HEK293 (cell line): ENCODE data around the gene KIFBP.
"Not testable (repeated sequence)": the region's sequence is repeated elsewhere in the genome, so short reads cannot be mapped to it uniquely, and the experiment has no call there.

ENCODE experiments used
- CTCF ChIA-PET: fragments of 350-600 bp; formaldehyde crosslinking; extraction: SDS; loops from one replicate; lab custom pipeline; 2021; ENCODE audit warnings: antibody characterized with exemption; lab: Yijun Ruan, JAX
- POLR2A ChIA-PET: fragments of 300-600 bp; formaldehyde crosslinking; extraction: SDS; loops from one replicate; lab custom pipeline; 2020; ENCODE audit warnings: antibody characterized with exemption, inconsistent platforms; lab: Yijun Ruan, JAX
- H3K27ac ChIP-seq: fragments of 200-500 bp; sonication (Bioruptor generic); 2 replicates; pipeline ENCODE4 v1.5.1; 2014; ENCODE audit warnings: low read depth, low read length, control low read depth, inconsistent platforms; ENCODE audit errors: extremely low read depth
- H3K36me3 ChIP-seq, 2 experiments: fragments of 200-500 bp in 1 of 2; sonication (Bioruptor generic) in 1 of 2; 1 replicate in 1 of 2; 2 replicates in 1 of 2; pipeline ENCODE4 v1.5.1; 2014 to 2017; ENCODE audit warnings: inconsistent platforms in 2 of 2, low read length in 2 of 2; ENCODE audit not compliant: control insufficient read depth in 2 of 2, insufficient read depth in 1 of 2
- H3K4me1 ChIP-seq: fragments of 200-500 bp; sonication (Bioruptor generic); 2 replicates; pipeline ENCODE4 v1.5.1; 2014; ENCODE audit warnings: mild to moderate bottlenecking, low read length, inconsistent platforms; ENCODE audit not compliant: control insufficient read depth, insufficient read depth
- H3K4me3 ChIP-seq: 2 replicates; pipeline ENCODE4 v1.5.1; 2011; ENCODE audit warnings: low read depth, mild to moderate bottlenecking, control low read depth, low read length, moderate library complexity
- H3K9me3 ChIP-seq: fragments of 200-500 bp; sonication (Bioruptor generic); 2 replicates; pipeline ENCODE4 v1.5.1; 2014; ENCODE audit warnings: low read depth, low read length, inconsistent platforms; ENCODE audit not compliant: control insufficient read depth, insufficient read depth
- FEZF1 ChIP-seq: fragments of 450-650 bp; formaldehyde crosslinking; IDR thresholded peaks from 2 replicates; pipeline ENCODE4 v1.5.1; 2016; ENCODE audit warnings: missing biosample characterization, missing genetic modification characterization
- KLF16 ChIP-seq: fragments of 450-650 bp; formaldehyde crosslinking; IDR thresholded peaks from 2 replicates; pipeline ENCODE4 v1.5.1; 2017; ENCODE audit warnings: missing biosample characterization, missing genetic modification characterization
- KLF9 ChIP-seq: fragments of 450-650 bp; formaldehyde crosslinking; IDR thresholded peaks from 2 replicates; pipeline ENCODE4 v1.5.1; 2016; ENCODE audit warnings: missing biosample characterization, missing genetic modification characterization, low read depth
- SALL2 ChIP-seq: fragments of 450-650 bp; formaldehyde crosslinking; IDR thresholded peaks from 2 replicates; pipeline ENCODE4 v1.5.0; 2017; ENCODE audit warnings: missing biosample characterization, mild to moderate bottlenecking, missing genetic modification characterization, borderline replicate concordance
- ZBTB20 ChIP-seq: fragments of 450-650 bp; formaldehyde crosslinking; IDR thresholded peaks from 2 replicates; pipeline ENCODE4 v1.5.1; 2016; ENCODE audit warnings: missing biosample characterization, missing genetic modification characterization
- ZFHX2 ChIP-seq: fragments of 450-650 bp; formaldehyde crosslinking; conservative IDR thresholded peaks from 2 replicates; pipeline ENCODE4 v1.5.1; 2016; ENCODE audit warnings: missing biosample characterization, missing genetic modification characterization
- ZNF121 ChIP-seq: fragments of 450-650 bp; formaldehyde crosslinking; IDR thresholded peaks from 2 replicates; pipeline ENCODE4 v1.5.1; 2016; ENCODE audit warnings: missing biosample characterization, missing genetic modification characterization
- ZNF157 ChIP-seq: fragments of 450-650 bp; formaldehyde crosslinking; IDR thresholded peaks from 2 replicates; pipeline ENCODE4 v1.5.1; 2016; ENCODE audit warnings: missing biosample characterization, missing genetic modification characterization
- ZNF2 ChIP-seq: fragments of 450-650 bp; formaldehyde crosslinking; IDR thresholded peaks from 2 replicates; pipeline ENCODE4 v1.5.1; 2016; ENCODE audit warnings: missing biosample characterization, missing genetic modification characterization
- ZNF221 ChIP-seq: fragments of 450-650 bp; formaldehyde crosslinking; IDR thresholded peaks from 2 replicates; pipeline ENCODE4 v1.5.1; 2017; ENCODE audit warnings: missing biosample characterization, missing genetic modification characterization, borderline replicate concordance
- ZNF23 ChIP-seq: fragments of 450-650 bp; formaldehyde crosslinking; IDR thresholded peaks from 2 replicates; pipeline ENCODE4 v1.5.1; 2016; ENCODE audit warnings: missing biosample characterization, missing genetic modification characterization, borderline replicate concordance
- ZNF341 ChIP-seq: fragments of 450-650 bp; formaldehyde crosslinking; IDR thresholded peaks from 2 replicates; pipeline ENCODE4; 2016; ENCODE audit warnings: low read depth, missing biosample characterization, missing genetic modification characterization
- ZNF366 ChIP-seq: fragments of 450-650 bp; formaldehyde crosslinking; conservative IDR thresholded peaks from 2 replicates; pipeline ENCODE4 v1.5.1; 2016; ENCODE audit warnings: missing biosample characterization, missing genetic modification characterization
- ZNF558 ChIP-seq: fragments of 450-650 bp; formaldehyde crosslinking; IDR thresholded peaks from 2 replicates; pipeline ENCODE4 v1.5.1; 2016; ENCODE audit warnings: missing biosample characterization, missing genetic modification characterization
- ZNF610 ChIP-seq: fragments of 450-650 bp; formaldehyde crosslinking; IDR thresholded peaks from 2 replicates; pipeline ENCODE4 v1.5.1; 2016; ENCODE audit warnings: missing biosample characterization, missing genetic modification characterization, borderline replicate concordance
- ZNF670 ChIP-seq: fragments of 450-650 bp; formaldehyde crosslinking; IDR thresholded peaks from 2 replicates; pipeline ENCODE4 v1.5.1; 2016; ENCODE audit warnings: missing biosample characterization, missing genetic modification characterization, low read depth
- ZNF707 ChIP-seq: fragments of 450-650 bp; formaldehyde crosslinking; IDR thresholded peaks from 2 replicates; pipeline ENCODE4 v1.5.1; 2016; ENCODE audit warnings: missing biosample characterization, missing genetic modification characterization
- ZNF837 ChIP-seq: fragments of 450-650 bp; formaldehyde crosslinking; IDR thresholded peaks from 2 replicates; pipeline ENCODE4 v1.5.1; 2016; ENCODE audit warnings: missing biosample characterization, missing genetic modification characterization
- TF ChIP-seq, protein P1 (sequence below): fragments of 450-650 bp; formaldehyde crosslinking; IDR thresholded peaks from 2 replicates; pipeline ENCODE4 v1.5.1; 2016; ENCODE audit warnings: missing biosample characterization, missing genetic modification characterization
- TF ChIP-seq, protein P2 (sequence below): fragments of 450-650 bp; formaldehyde crosslinking; conservative IDR thresholded peaks from 2 replicates; pipeline ENCODE4 v1.5.1; 2016; ENCODE audit warnings: low read depth, missing biosample characterization, missing genetic modification characterization

Gene KIFBP

DNA sequence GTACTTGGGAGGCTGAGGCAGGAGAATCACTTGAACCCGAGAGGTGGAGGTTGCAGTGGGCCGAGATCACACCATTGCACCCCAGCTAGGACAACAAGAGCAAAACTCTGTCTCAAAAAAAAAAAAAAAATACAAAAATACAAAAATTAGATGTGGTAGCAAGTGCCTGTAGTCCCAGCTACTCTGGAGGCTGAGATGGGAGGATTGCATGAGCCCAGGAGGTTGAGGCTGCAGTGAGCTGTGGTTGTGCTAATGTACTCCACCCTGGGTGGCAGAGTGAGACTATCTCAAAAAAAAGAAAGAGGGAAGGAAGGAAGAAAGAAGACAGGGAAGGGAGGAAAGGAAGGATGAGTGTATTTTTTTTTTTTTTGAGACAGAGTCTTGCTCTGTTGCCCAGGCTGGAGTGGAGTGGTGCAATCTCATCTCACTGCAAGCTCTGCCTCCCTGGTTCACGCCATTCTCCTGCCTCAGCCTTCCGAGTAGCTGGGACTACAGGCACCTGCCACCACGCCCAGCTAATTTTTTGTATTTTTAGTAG lies 12.6 kb upstream of the KIFBP start:
- H3K4me3 ChIP-seq, CTCF ChIA-PET, H3K4me1 ChIP-seq, H3K9me3 ChIP-seq, H3K27ac ChIP-seq: not testable (repeated sequence)
- H3K36me3 ChIP-seq, result peaks cover 81 to 96% of the 10 kb centered on the region in 2 experiments
- peak; percentile 50; the same call in 1 of the 2 replicates for TF ChIP-seq ZNF366
- TF ChIP-seq ZNF121 (tag by site-specific recombination), result 0 out of 2 replicates have a peak, but pooled peaks have one; percentile 23
- TF ChIP-seq, all 188 proteins: peak for 2; not testable (repeated sequence) for 186
- POLR2A ChIA-PET, result not testable (repeated sequence)

DNA sequence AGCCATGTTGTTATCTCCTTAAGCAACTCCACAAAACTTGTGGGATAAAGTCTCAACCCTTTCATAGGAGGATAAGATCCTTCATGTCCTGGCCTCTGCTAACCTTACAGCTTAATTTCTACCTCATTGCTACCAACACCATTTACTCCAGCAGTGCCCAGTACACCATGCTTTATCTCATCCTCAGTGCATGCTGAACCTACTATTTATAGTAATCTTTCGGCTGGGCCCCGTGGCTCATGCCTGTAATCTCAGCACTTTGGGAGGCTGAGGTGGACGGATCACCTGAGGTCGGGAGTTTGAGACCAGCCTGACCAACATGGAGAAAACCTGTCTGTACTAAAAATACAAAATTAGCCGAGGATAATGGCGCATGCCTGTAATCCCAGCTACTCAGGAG lies 8.9 kb upstream of the KIFBP start:
- H3K4me3 ChIP-seq, CTCF ChIA-PET, H3K4me1 ChIP-seq, H3K27ac ChIP-seq, POLR2A ChIA-PET, H3K9me3 ChIP-seq: not testable (repeated sequence)
- peaks cover 71 to 95% of the 10 kb centered on the region in 2 experiments for H3K36me3 ChIP-seq

DNA sequence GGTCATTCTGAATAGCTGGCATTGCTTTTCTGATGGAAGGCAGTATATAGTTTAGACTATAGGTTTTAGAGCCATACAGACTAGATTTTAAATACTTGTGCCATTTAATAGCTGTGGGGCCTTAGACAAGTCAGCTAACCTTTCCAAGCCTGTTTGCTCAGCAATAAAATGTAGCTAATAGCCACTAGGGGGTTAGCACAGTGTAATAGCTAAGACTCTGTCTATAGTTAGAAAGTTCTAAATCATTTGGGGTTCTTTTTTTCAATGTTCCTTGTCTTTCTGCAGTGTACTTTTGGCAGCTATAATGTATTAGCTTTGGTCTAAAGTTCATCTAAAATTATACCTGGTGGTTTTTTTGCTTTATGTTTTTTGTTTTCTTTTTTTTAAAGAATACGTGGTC lies 7.5 kb upstream of the KIFBP start:
- H3K9me3 ChIP-seq, result no peaks in the 10 kb centered on the region
- TF ChIP-seq ZNF610 (tag by site-specific recombination) (no peak), ZNF366 (no peak), ZNF837 (tag by site-specific recombination) (no peak), ZBTB20 (tag by site-specific recombination) (no peak), ZNF341 (tag by site-specific recombination) (no peak), SALL2 (tag by site-specific recombination) (no peak), KLF9 (tag by site-specific recombination) (no peak), FEZF1 (no peak), KLF16 (no peak), ZFHX2 (tag by site-specific recombination) (no peak), ZNF157 (tag by site-specific recombination) (no peak), ZNF558 (tag by site-specific recombination) (no peak), ZNF707 (tag by site-specific recombination) (no peak), ZNF670 (tag by site-specific recombination) (no peak), ZNF23 (no peak), ZNF221 (tag by site-specific recombination) (no peak), ZNF2 (tag by site-specific recombination) (no peak)
- TF ChIP-seq, protein P1, sequence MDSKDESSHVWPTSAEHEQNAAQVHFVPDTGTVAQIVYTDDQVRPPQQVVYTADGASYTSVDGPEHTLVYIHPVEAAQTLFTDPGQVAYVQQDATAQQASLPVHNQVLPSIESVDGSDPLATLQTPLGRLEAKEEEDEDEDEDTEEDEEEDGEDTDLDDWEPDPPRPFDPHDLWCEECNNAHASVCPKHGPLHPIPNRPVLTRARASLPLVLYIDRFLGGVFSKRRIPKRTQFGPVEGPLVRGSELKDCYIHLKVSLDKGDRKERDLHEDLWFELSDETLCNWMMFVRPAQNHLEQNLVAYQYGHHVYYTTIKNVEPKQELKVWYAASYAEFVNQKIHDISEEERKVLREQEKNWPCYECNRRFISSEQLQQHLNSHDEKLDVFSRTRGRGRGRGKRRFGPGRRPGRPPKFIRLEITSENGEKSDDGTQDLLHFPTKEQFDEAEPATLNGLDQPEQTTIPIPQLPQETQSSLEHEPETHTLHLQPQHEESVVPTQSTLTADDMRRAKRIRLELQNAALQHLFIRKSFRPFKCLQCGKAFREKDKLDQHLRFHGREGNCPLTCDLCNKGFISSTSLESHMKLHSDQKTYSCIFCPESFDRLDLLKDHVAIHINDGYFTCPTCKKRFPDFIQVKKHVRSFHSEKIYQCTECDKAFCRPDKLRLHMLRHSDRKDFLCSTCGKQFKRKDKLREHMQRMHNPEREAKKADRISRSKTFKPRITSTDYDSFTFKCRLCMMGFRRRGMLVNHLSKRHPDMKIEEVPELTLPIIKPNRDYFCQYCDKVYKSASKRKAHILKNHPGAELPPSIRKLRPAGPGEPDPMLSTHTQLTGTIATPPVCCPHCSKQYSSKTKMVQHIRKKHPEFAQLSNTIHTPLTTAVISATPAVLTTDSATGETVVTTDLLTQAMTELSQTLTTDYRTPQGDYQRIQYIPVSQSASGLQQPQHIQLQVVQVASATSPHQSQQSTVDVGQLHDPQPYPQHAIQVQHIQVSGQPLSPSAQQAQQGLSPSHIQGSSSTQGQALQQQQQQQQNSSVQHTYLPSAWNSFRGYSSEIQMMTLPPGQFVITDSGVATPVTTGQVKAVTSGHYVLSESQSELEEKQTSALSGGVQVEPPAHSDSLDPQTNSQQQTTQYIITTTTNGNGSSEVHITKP (tag by site-specific recombination), result no peak
- TF ChIP-seq, protein P2, sequence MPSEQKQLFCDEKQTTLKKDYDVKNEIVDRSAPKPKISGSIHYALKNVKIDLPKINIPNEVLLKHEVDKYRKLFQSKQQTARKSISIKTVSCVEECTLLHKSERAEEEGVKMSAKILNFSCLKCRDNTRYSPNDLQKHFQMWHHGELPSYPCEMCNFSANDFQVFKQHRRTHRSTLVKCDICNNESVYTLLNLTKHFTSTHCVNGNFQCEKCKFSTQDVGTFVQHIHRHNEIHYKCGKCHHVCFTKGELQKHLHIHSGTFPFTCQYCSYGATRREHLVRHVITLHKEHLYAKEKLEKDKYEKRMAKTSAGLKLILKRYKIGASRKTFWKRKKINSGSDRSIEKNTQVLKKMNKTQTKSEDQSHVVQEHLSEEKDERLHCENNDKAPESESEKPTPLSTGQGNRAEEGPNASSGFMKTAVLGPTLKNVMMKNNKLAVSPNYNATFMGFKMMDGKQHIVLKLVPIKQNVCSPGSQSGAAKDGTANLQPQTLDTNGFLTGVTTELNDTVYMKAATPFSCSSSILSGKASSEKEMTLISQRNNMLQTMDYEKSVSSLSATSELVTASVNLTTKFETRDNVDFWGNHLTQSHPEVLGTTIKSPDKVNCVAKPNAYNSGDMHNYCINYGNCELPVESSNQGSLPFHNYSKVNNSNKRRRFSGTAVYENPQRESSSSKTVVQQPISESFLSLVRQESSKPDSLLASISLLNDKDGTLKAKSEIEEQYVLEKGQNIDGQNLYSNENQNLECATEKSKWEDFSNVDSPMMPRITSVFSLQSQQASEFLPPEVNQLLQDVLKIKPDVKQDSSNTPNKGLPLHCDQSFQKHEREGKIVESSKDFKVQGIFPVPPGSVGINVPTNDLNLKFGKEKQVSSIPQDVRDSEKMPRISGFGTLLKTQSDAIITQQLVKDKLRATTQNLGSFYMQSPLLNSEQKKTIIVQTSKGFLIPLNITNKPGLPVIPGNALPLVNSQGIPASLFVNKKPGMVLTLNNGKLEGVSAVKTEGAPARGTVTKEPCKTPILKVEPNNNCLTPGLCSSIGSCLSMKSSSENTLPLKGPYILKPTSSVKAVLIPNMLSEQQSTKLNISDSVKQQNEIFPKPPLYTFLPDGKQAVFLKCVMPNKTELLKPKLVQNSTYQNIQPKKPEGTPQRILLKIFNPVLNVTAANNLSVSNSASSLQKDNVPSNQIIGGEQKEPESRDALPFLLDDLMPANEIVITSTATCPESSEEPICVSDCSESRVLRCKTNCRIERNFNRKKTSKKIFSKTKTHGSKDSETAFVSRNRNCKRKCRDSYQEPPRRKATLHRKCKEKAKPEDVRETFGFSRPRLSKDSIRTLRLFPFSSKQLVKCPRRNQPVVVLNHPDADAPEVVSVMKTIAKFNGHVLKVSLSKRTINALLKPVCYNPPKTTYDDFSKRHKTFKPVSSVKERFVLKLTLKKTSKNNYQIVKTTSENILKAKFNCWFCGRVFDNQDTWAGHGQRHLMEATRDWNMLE (tag by site-specific recombination), result no peak
- peaks cover 65 to 92% of the 10 kb centered on the region in 2 experiments for H3K36me3 ChIP-seq
- ChIA-PET POLR2A (no interaction called here), CTCF (interaction anchor here (0.6 to 1.2 kb wide), 5 partner anchors 11 to 354 kb away, joined by 3 to 5 read pairs (median 4); no protein-coding TSS in a partner anchor)
- H3K27ac ChIP-seq, result no peak overlapping the region
- no peak overlapping the region for H3K4me3 ChIP-seq
- H3K4me1 ChIP-seq, result no peaks in the 10 kb centered on the region
